CD4-positive, alpha-beta memory T cell (primary cell): ENCODE data around the gene NECTIN3. TPM values are rescaled to one million over a fixed set of nuclear protein-coding genes. Genes with fewer than 3 reads are reported as not detected.

Experiments
- CTCF ChIA-PET: fragments of 350-600 bp; sonication (Branson Sonifier 250); formaldehyde crosslinking; loops from one replicate; lab custom pipeline; 2021; ENCODE audit warnings: inconsistent platforms; ENCODE audit not compliant: partially characterized antibody; lab: Charles Lee
- POLR2A ChIA-PET: fragments of 350-600 bp; sonication (Branson Sonifier 250); formaldehyde crosslinking; loops from one replicate; lab custom pipeline; 2021; ENCODE audit not compliant: partially characterized antibody; lab: Charles Lee
- DNase-seq, 5 donors: peaks; one replicate each; pipeline versions ENCODE4 v3.0.0 to v3.0.0-alpha.2; 2020 to 2022; ENCODE audit warnings: mixed read lengths in 1 of 5
- H3K27ac ChIP-seq: one replicate; pipeline ENCODE4 v1.7.0; 2013; ENCODE audit warnings: low read depth, low read length
- H3K27me3 ChIP-seq: 2 replicates; pipeline ENCODE4 v1.7.0; 2013; ENCODE audit warnings: mild to moderate bottlenecking, low read length, moderate library complexity; ENCODE audit not compliant: insufficient read depth
- H3K36me3 ChIP-seq: 2 replicates; pipeline ENCODE4 v1.7.0; 2013; ENCODE audit warnings: mild to moderate bottlenecking, low read length, moderate library complexity; ENCODE audit not compliant: insufficient read depth
- H3K4me1 ChIP-seq: 2 replicates; pipeline ENCODE4 v1.7.0; 2013; ENCODE audit warnings: mild to moderate bottlenecking, low read length, moderate library complexity; ENCODE audit not compliant: insufficient read depth
- H3K4me3 ChIP-seq, 2 donors: one replicate each; pipeline ENCODE4 v1.7.0; 2013; ENCODE audit warnings: low read length in 2 of 2, mild to moderate bottlenecking in 1 of 2
- H3K9me3 ChIP-seq, 2 donors: one replicate each; pipeline ENCODE4 v1.7.0; 2013; ENCODE audit warnings: low read length in 2 of 2, control low read depth in 1 of 2; ENCODE audit not compliant: control insufficient read depth in 1 of 2
- H3K27ac Mint-ChIP-seq, 7 donors: one replicate each; pipeline ENCODE4 v1.8.0; 2020 to 2021; ENCODE audit warnings: mixed read lengths in 7 of 7, mild to moderate bottlenecking in 6 of 7, inconsistent platforms in 3 of 7, moderate library complexity in 3 of 7
- H3K27me3 Mint-ChIP-seq, 2 donors: one replicate each; pipeline ENCODE4 v1.8.0; 2020 to 2021; ENCODE audit warnings: mixed read lengths in 2 of 2
- H3K36me3 Mint-ChIP-seq, 2 donors: one replicate each; pipeline ENCODE4 v1.8.0; 2020 to 2021; ENCODE audit warnings: mixed read lengths in 2 of 2, inconsistent platforms in 1 of 2, mild to moderate bottlenecking in 1 of 2
- H3K4me1 Mint-ChIP-seq, 4 donors: one replicate each; pipeline ENCODE4 v1.8.0; 2020 to 2021; ENCODE audit warnings: mixed read lengths in 4 of 4, mild to moderate bottlenecking in 1 of 4
- H3K4me3 Mint-ChIP-seq, 8 donors: one replicate each; pipeline ENCODE4 v1.8.0; 2020 to 2021; ENCODE audit warnings: mixed read lengths in 8 of 8, mild to moderate bottlenecking in 7 of 8, moderate library complexity in 6 of 8, inconsistent platforms in 3 of 8
- H3K9me3 Mint-ChIP-seq, 8 donors: one replicate each; pipeline ENCODE4 v1.8.0; 2020 to 2021; ENCODE audit warnings: mixed read lengths in 8 of 8, mild to moderate bottlenecking in 5 of 8, inconsistent platforms in 3 of 8, moderate library complexity in 1 of 8
- intact Hi-C: fragments of 100-400 bp; cut with micrococcal nuclease; formaldehyde crosslinking; loops from one replicate; pipeline ENCODE4 v1.15.1; 2023
- polyA plus RNA-seq, 2 donors: library from polyadenylated mRNA; unstranded; fragments of 300-500 nt; fragmentation: Illumina TruSeq; gene quantifications; one replicate each; pipeline ENCODE4 v1.2.3, GENCODE V29; 2021
- total RNA-seq, 2 experiments: library from RNA; stranded (reverse); gene quantifications; one replicate each; pipeline ENCODE4 v1.2.3, GENCODE V29; 2021

Gene NECTIN3, protein sequence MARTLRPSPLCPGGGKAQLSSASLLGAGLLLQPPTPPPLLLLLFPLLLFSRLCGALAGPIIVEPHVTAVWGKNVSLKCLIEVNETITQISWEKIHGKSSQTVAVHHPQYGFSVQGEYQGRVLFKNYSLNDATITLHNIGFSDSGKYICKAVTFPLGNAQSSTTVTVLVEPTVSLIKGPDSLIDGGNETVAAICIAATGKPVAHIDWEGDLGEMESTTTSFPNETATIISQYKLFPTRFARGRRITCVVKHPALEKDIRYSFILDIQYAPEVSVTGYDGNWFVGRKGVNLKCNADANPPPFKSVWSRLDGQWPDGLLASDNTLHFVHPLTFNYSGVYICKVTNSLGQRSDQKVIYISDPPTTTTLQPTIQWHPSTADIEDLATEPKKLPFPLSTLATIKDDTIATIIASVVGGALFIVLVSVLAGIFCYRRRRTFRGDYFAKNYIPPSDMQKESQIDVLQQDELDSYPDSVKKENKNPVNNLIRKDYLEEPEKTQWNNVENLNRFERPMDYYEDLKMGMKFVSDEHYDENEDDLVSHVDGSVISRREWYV
- total RNA-seq (10 to 100 TPM; 12.2 to 15.6 TPM), polyA plus RNA-seq (1 to 10 TPM; 1.9 to 3.6 TPM)

DNA sequence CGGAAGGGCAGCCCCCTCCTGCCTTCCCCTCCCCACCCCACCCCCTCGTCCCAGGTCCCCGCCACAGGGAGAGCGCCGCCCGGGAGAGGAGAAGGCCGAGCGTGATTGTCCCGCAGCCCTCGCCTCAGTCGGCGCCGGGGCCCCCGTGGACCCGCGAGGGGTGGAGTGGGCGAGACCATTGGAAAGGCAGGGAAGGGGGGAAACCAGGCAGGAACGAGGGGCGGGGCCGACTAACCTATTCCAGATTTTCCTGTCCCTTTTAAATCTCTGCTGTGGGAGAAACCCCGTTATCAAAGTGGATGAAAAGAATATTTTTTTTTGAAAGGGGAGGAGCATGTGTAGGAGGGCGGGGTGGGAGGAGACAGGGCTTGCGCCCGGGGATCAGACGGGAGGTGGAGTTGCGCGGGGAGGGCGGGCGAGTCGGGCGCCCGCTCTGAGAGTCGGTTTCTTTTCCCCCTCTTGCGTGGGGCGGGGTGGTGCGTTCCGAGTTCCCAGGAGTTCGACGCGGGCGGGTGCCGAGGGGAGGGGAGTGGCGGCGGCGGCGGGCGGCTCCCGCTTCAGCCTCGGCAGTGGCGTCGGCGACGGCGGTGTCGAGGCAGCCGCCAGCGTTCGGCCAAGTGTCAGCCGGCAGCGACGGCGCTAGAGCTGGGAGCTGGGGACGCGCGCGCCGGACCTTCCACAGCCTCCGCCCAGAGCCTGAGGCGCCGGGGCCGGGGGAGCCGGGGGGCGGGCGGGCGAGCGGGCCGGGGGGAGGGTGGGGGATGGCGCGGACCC, at the start of gene NECTIN3:
TSS of gene NECTIN3 (plus strand) at position 560 of the 774 bp plus-strand sequence. CDS start at position 762, 202 bp downstream.
- H3K36me3 ChIP-seq: no peaks in the 10 kb centered on the region
- H3K4me1 ChIP-seq: peaks cover 32% of the 10 kb centered on the region
- DNase-seq: peak; percentile 84 to 92 (median 87)
- H3K4me3 ChIP-seq: peak within 1 kb of the TSS; percentile 78 to 82
- Mint-ChIP-seq H3K36me3 (peaks cover 0 to 9% of the 10 kb centered on the region in 2 donors), H3K9me3 (no peaks in the 10 kb centered on the region), H3K27me3 (peaks cover 0 to 4% of the 10 kb centered on the region in 2 donors), H3K4me3 (peak within 1 kb of the TSS; percentile 93 to 97 (median 96)), H3K4me1 (peaks cover 33 to 54% (median 44%) of the 10 kb centered on the region in 4 donors), H3K27ac (peak within 1 kb of the TSS; percentile 90 to 95 (median 93))
- intact Hi-C loops: loop anchor here (1.0 to 10.0 kb wide), 8 partner anchors 251 to 1491 kb away; partner anchors contain the start of genes ATG3 and SLC35A5
- ChIA-PET POLR2A (interaction anchor here (1.1 to 1.2 kb wide), 2 partner anchors 470 to 598 kb away, joined by 3 to 5 read pairs; no protein-coding TSS in a partner anchor), CTCF (interaction anchor here (3.5 kb wide), 1 partner anchor 8 kb away, joined by 20 read pairs; no protein-coding TSS in a partner anchor)
- no peaks in the 10 kb centered on the region for H3K9me3 ChIP-seq
- no peaks in the 10 kb centered on the region for H3K27me3 ChIP-seq
- peak within 1 kb of the TSS; percentile 57 for H3K27ac ChIP-seq

- Histone ChIP-seq H3K9me3 (no peaks in the 10 kb centered on the region), H3K4me3 (no peak overlapping the region), H3K4me1 (no peaks in the 10 kb centered on the region), H3K36me3 (no peaks in the 10 kb centered on the region), H3K27me3 (no peaks in the 10 kb centered on the region), H3K27ac (no peak overlapping the region)
- CTCF ChIA-PET: no interaction called here
- no peaks in the 10 kb centered on the region for H3K9me3 Mint-ChIP-seq
- peaks cover 0 to 1% of the 10 kb centered on the region in 2 donors for H3K27me3 Mint-ChIP-seq
- no peaks in the 10 kb centered on the region for H3K36me3 Mint-ChIP-seq
- intact Hi-C loops: no loop called here
- no peaks in the 10 kb centered on the region for H3K4me1 Mint-ChIP-seq
- no peak for DNase-seq
- no peak overlapping the region for H3K27ac Mint-ChIP-seq
- H3K4me3 Mint-ChIP-seq: no peak overlapping the region
- POLR2A ChIA-PET: no interaction called here
Observed at GRCh38 chr3:111027868-111028267, 43.7 kb upstream of the NECTIN3 start.

DNA sequence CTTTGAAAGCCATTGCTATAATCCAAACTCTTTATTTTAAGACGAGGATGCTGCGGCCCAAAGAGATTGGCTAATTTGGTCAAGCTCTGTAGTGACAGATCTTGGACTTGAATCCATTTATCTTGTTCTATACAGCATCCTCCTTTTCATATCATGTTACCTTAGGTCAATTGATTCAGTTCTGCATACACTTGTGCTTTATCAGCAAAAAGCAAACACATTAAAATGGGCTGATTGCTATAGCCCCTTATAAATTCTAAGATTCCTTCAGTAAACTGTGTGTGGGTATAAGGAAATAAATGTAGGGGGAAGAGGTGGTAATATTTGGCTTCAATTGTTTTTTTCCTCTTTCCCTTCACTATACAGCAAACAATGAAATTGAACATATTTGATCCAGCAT, 40.1 kb upstream of the NECTIN3 start:
- ChIA-PET POLR2A (no interaction called here), CTCF (no interaction called here)
- no peaks in the 10 kb centered on the region for H3K27me3 ChIP-seq
- no peak overlapping the region for H3K27ac ChIP-seq
- no peaks in the 10 kb centered on the region for H3K36me3 ChIP-seq
- Mint-ChIP-seq H3K36me3 (peaks cover 0 to 2% of the 10 kb centered on the region in 2 donors), H3K4me1 (no peaks in the 10 kb centered on the region), H3K27me3 (peaks cover 0 to 1% of the 10 kb centered on the region in 2 donors), H3K27ac (no peak overlapping the region), H3K9me3 (peaks cover 0 to 13% (median 8%) of the 10 kb centered on the region in 8 donors), H3K4me3 (no peak overlapping the region)
- no peak for DNase-seq
- intact Hi-C loops: no loop called here
- no peaks in the 10 kb centered on the region for H3K9me3 ChIP-seq
- H3K4me1 ChIP-seq: no peaks in the 10 kb centered on the region
- no peak overlapping the region for H3K4me3 ChIP-seq

GRCh38 chr3:111032677-111033076, 38.9 kb upstream of the NECTIN3 start:
- no peak overlapping the region for H3K4me3 ChIP-seq
- Mint-ChIP-seq H3K27me3 (peaks cover 0 to 1% of the 10 kb centered on the region in 2 donors), H3K4me1 (peaks cover 0 to 1% (median 0%) of the 10 kb centered on the region in 4 donors), H3K4me3 (no peak overlapping the region), H3K27ac (no peak overlapping the region), H3K36me3 (peaks cover 0 to 8% of the 10 kb centered on the region in 2 donors), H3K9me3 (peaks cover 0 to 24% (median 18%) of the 10 kb centered on the region in 8 donors)
- no peaks in the 10 kb centered on the region for H3K36me3 ChIP-seq
- POLR2A ChIA-PET: no interaction called here
- no peaks in the 10 kb centered on the region for H3K9me3 ChIP-seq
- H3K4me1 ChIP-seq: no peaks in the 10 kb centered on the region
- H3K27me3 ChIP-seq: no peaks in the 10 kb centered on the region
- CTCF ChIA-PET: no interaction called here
- H3K27ac ChIP-seq: no peak overlapping the region
- no peak for DNase-seq
- intact Hi-C loops: no loop called here

DNA sequence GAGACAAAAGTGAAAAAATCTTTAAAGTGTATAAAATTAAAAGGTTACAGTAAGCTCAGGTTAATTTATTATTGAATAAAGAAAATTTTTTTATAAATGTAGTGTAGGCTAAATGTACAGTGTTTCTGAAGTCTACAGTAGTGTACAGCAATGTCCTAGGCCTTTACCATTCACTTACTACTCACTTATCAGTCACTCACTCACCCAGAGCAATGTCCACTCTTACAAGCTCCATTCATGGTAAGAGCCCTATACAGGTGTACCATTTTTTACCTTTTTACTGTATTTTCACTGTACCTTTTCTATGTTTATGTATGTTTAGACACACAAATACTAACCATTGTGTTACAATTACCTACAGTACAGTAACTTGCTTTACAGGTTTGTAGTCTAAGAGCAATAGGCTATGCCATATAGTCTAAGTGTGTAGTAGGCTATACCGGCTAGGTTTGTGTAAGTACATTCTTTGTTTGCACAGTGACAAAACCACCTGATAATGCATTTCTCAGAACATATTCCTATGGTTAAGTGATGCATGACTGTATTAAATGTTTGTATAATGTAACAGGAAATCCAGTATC, 38.1 kb upstream of the NECTIN3 start:
- Histone ChIP-seq H3K9me3 (no peaks in the 10 kb centered on the region), H3K36me3 (no peaks in the 10 kb centered on the region), H3K27me3 (no peaks in the 10 kb centered on the region), H3K4me3 (no peak overlapping the region), H3K27ac (no peak overlapping the region), H3K4me1 (no peaks in the 10 kb centered on the region)
- no peak for DNase-seq
- H3K4me1 Mint-ChIP-seq: peaks cover 0 to 1% (median 0%) of the 10 kb centered on the region in 4 donors
- H3K27ac Mint-ChIP-seq: no peak overlapping the region
- no peak overlapping the region for H3K4me3 Mint-ChIP-seq
- peaks cover 4 to 33% (median 22%) of the 10 kb centered on the region in 8 donors for H3K9me3 Mint-ChIP-seq
- POLR2A ChIA-PET: no interaction called here
- CTCF ChIA-PET: no interaction called here
- no peaks in the 10 kb centered on the region for H3K27me3 Mint-ChIP-seq
- intact Hi-C loops: no loop called here
- H3K36me3 Mint-ChIP-seq: peaks cover 0 to 8% of the 10 kb centered on the region in 2 donors

- ChIA-PET POLR2A (no interaction called here), CTCF (no interaction called here)
- Mint-ChIP-seq H3K4me3 (no peak overlapping the region), H3K36me3 (peaks cover 2 to 14% of the 10 kb centered on the region in 2 donors), H3K27me3 (peaks cover 0 to 3% of the 10 kb centered on the region in 2 donors), H3K9me3 (peaks cover 6 to 43% (median 23%) of the 10 kb centered on the region in 8 donors), H3K4me1 (peaks cover 0 to 1% (median 0%) of the 10 kb centered on the region in 4 donors), H3K27ac (no peak overlapping the region)
- no peak for DNase-seq
- Histone ChIP-seq H3K4me1 (no peaks in the 10 kb centered on the region), H3K36me3 (no peaks in the 10 kb centered on the region), H3K27ac (no peak overlapping the region), H3K9me3 (peaks cover 0 to 3% of the 10 kb centered on the region in 2 donors), H3K27me3 (no peaks in the 10 kb centered on the region), H3K4me3 (no peak overlapping the region)
- intact Hi-C loops: no loop called here
Observed at GRCh38 chr3:111035316-111035715, 36.3 kb upstream of the NECTIN3 start.
